ENCODE data around the gene PCDHGA9.
A peak's percentile ranks its signal among the peaks of the same experiment; 100 is the strongest.

The PCDHGA9 gene

DNA sequence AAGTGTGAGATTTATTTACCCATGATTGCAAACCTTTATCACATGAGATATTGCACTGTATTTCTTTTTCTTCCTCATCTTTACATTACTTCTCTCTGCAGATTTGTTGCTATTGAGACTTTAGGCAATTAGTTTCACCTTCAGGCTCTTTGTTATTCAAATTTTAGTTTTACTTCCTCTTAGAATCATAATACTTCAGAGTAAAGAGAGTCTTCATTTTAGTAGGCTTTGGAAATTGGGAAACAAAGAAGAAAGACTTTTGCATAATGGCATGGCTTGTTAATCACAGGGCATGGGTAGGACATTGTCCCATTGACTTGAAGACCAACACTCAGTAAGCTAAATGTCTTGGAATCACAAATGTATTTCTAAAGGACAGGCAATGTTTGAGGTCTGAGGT lies 39.9 kb upstream of the PCDHGA9 start:
- TF ChIP-seq, protein P1, sequence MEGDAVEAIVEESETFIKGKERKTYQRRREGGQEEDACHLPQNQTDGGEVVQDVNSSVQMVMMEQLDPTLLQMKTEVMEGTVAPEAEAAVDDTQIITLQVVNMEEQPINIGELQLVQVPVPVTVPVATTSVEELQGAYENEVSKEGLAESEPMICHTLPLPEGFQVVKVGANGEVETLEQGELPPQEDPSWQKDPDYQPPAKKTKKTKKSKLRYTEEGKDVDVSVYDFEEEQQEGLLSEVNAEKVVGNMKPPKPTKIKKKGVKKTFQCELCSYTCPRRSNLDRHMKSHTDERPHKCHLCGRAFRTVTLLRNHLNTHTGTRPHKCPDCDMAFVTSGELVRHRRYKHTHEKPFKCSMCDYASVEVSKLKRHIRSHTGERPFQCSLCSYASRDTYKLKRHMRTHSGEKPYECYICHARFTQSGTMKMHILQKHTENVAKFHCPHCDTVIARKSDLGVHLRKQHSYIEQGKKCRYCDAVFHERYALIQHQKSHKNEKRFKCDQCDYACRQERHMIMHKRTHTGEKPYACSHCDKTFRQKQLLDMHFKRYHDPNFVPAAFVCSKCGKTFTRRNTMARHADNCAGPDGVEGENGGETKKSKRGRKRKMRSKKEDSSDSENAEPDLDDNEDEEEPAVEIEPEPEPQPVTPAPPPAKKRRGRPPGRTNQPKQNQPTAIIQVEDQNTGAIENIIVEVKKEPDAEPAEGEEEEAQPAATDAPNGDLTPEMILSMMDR (IDR thresholded peaks at IDR 0.05; ENCODE audit: extremely low read depth, missing control alignments), result no peak
- no peak for DNase-seq (ENCODE audit: low spot score)

DNA sequence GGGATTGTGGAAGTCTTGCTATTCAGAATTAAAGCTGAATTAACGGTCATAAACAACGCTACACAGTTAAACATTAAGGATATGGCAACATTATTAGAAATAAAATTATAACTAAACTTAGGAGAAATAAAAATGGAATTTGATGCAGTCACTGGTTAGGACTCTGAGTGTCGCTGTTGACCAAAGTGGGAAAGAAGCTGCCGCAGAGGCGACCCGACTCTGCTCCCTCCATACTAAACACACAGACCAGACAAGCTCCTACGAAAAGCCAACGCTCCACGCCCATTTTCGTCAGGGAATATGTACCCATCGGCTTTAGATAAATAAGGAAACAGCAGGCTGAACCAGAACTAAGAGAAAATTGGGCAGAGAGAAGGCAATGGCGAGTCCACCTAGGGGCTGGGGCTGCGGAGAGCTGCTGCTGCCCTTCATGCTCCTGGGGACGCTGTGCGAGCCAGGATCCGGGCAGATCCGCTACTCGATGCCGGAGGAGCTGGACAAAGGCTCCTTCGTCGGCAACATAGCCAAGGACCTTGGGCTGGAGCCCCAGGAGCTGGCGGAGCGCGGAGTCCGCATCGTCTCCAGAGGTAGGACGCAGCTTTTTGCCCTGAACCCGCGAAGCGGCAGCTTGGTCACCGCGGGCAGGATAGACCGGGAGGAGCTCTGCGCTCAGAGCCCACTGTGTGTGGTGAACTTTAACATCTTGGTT lies 38.5 kb upstream of the PCDHGA9 start, which contains the start of gene PCDHGA5:
Gene PCDHGA5, plus strand, starts transcription at position 211 of the 709 bp plus-strand sequence. Its CDS starts 169 bp downstream, at position 380.
- DNase-seq (ENCODE audit: low spot score), result no peak
- TF ChIP-seq, protein P1 (IDR thresholded peaks at IDR 0.05; ENCODE audit: extremely low read depth, missing control alignments), result no peak

DNA sequence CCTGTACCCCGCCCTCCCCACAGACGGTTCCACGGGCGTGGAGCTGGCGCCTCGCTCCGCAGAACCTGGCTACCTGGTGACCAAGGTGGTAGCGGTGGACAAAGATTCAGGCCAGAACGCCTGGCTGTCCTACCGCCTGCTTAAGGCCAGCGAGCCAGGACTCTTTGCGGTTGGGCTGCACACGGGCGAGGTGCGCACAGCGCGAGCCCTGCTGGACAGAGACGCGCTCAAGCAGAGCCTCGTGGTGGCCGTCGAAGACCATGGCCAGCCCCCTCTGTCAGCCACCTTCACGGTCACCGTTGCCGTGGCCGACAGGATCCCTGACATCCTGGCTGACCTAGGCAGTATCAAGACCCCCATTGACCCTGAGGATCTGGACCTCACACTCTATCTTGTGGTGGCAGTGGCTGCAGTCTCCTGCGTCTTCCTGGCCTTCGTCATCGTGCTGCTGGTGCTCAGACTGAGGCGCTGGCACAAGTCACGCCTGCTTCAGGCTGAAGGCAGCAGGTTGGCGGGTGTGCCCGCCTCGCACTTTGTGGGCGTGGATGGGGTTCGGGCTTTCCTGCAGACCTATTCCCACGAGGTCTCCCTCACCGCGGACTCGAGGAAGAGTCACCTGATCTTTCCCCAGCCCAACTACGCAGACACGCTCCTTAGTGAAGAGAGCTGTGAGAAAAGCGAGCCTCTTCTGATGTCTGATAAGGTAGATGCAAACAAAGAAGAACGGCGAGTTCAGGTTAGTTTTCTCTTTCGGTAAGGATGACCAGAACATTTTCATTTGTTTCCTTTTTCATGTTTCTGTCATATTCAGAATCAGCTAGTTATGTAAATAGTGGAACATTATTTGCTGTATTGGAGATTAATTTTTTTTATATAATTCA lies 36.3 kb upstream of the PCDHGA9 start:
- DNase-seq (ENCODE audit: low spot score), result no peak
- TF ChIP-seq, protein P1 (IDR thresholded peaks at IDR 0.05; ENCODE audit: extremely low read depth, missing control alignments), result no peak

DNA sequence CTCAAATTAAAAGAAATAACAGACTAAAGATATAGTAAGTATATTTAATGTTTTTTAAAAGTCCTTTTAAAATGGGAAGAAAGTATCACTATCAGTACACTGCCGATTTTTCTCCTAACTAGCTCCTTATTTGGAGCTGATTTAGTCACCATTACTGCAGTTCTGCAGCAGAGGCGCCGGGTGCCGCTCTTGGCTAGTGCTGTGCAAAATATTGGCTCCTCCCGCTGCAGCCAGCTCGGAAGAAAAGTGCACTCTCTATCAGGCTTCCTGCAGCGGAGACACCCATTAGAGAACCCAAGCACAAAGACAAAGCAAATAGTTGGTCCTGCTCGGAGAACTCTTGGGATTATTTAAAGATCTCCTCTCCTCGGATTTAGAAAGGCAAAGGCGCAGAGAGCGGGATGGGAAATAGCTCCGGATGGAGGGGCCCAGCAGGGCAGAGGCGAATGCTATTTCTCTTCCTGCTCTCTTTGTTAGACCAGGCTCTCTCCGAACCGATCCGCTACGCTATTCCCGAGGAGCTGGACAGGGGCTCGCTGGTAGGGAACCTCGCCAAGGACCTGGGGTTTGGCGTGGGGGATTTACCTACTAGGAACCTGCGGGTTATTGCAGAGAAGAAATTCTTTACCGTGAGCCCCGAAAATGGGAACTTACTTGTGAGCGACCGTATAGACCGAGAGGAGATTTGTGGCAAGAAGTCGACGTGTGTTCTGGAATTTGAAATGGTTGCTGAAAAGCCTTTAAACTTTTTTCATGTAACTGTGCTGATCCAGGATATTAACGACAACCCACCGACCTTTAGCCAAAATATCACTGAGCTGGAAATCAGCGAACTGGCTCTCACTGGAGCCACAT lies 32.4 kb upstream of the PCDHGA9 start, which contains the start of gene PCDHGB3:
Gene PCDHGB3, plus strand, starts transcription at position 249 of the 855 bp plus-strand sequence. Its CDS starts 153 bp downstream, at position 402.
- peak; percentile 86 for DNase-seq (ENCODE audit: low spot score)
- TF ChIP-seq, protein P1 (IDR thresholded peaks at IDR 0.05; ENCODE audit: extremely low read depth, missing control alignments), result peak; percentile 72

DNA sequence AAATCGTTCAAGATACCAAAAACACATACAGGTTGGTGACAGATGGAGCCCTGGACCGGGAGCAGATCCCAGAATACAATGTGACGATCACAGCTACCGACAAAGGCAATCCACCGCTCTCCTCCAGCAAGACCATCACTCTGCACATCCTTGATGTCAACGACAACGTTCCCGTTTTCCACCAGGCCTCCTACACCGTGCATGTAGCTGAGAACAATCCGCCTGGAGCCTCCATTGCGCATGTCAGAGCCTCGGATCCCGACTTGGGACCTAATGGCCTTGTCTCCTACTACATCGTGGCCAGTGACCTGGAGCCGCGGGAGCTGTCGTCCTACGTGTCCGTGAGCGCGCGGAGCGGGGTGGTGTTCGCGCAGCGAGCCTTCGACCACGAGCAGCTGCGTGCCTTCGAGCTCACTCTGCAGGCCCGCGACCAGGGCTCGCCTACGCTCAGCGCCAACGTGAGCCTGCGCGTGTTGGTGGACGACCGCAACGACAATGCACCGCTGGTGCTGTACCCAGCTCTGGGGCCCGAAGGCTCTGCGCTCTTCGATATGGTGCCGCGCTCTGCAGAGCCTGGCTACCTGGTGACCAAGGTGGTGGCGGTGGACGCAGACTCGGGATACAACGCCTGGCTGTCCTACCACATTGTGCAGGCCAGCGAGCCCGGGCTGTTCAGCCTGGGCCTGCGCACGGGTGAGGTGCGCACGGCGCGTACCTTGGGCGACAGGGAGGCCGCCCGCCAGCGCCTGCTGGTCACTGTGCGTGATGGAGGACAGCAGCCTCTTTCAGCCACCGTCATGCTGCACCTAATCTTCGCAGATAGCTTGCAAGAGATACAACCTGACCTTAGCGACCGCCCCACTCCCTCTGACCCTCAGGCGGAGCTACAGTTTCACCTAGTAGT lies 30.8 kb upstream of the PCDHGA9 start:
- DNase-seq (ENCODE audit: low spot score), result no peak
- TF ChIP-seq, protein P1 (IDR thresholded peaks at IDR 0.05; ENCODE audit: extremely low read depth, missing control alignments), result no peak

DNA sequence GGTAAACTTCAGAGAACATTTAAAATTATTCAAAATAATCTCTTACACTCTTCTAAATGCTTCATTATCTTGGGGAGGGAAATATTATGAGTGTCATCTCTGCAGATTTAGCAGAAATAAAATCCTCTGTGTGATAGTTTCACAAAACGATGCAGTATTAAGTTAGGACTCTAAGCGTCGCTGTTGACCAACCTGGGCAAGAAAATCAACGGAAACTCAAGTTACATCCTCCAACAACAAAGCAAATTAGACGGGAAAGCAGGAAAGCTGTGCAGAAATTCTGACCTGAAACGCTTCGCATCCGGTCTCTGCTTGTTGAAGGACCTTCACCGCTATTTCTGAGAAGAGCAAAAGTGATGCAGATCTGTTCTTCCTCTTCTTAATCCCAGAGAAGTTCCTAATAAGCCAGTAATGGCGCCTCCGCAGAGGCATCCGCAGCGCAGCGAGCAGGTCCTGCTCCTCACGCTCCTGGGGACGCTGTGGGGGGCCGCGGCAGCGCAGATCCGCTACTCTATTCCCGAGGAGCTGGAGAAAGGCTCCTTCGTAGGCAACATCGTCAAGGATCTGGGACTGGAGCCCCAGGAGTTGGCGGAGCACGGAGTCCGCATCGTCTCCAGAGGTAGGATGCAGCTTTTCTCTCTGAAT lies 28.8 kb upstream of the PCDHGA9 start, which contains the start of gene PCDHGA6:
Gene PCDHGA6, plus strand, starts transcription at position 219 of the 645 bp plus-strand sequence. Its CDS starts 193 bp downstream, at position 412.
- TF ChIP-seq, protein P1 (IDR thresholded peaks at IDR 0.05; ENCODE audit: extremely low read depth, missing control alignments), result no peak
- no peak for DNase-seq (ENCODE audit: low spot score)
